Inferior parietal cortex (tissue), 1 donor: Measurements from ENCODE around the gene LRIG2.
A peak's percentile ranks its signal among the peaks of the same experiment; 100 is the strongest.
"Not testable (repeated sequence)": the region's sequence is repeated elsewhere in the genome, so short reads cannot be mapped to it uniquely, and the experiment has no call there.

Experiments
- DNase-seq: peaks from one replicate; pipeline ENCODE4 v3.0.0-alpha.2; 2016; ENCODE audit errors: extremely low spot score

LRIG2 gene, protein sequence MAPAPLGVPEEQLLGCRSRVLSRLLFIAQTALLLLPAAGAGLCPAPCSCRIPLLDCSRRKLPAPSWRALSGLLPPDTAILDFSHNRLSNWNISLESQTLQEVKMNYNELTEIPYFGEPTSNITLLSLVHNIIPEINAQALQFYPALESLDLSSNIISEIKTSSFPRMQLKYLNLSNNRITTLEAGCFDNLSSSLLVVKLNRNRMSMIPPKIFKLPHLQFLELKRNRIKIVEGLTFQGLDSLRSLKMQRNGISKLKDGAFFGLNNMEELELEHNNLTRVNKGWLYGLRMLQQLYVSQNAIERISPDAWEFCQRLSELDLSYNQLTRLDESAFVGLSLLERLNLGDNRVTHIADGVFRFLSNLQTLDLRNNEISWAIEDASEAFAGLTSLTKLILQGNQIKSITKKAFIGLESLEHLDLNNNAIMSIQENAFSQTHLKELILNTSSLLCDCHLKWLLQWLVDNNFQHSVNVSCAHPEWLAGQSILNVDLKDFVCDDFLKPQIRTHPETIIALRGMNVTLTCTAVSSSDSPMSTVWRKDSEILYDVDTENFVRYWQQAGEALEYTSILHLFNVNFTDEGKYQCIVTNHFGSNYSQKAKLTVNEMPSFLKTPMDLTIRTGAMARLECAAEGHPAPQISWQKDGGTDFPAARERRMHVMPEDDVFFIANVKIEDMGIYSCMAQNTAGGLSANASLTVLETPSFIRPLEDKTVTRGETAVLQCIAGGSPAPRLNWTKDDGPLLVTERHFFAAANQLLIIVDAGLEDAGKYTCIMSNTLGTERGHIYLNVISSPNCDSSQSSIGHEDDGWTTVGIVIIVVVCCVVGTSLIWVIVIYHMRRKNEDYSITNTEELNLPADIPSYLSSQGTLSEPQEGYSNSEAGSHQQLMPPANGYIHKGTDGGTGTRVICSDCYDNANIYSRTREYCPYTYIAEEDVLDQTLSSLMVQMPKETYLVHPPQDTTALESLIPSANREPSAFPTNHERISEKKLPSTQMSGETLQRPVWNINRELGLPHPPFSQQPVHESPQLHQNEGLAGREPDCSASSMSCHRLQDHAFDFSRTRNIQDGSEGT

GRCh38 chr1:113072757-113073478, at the start of gene LRIG2:
Gene LRIG2, plus strand, starts transcription at chr1:113073198. Its CDS starts 209 bp downstream, at chr1:113073407.
- DNase-seq, result peak; percentile 97

- not testable (repeated sequence) for DNase-seq
Observed at GRCh38 chr1:113023316-113023715, 49.7 kb upstream of the LRIG2 start.

- no peak for DNase-seq
Observed at GRCh38 chr1:113027007-113027406, 46.0 kb upstream of the LRIG2 start.

- no peak for DNase-seq
Observed at GRCh38 chr1:113027449-113027848, 45.5 kb upstream of the LRIG2 start.

- no peak for DNase-seq
Observed at GRCh38 chr1:113029822-113030221, 43.2 kb upstream of the LRIG2 start.

DNA sequence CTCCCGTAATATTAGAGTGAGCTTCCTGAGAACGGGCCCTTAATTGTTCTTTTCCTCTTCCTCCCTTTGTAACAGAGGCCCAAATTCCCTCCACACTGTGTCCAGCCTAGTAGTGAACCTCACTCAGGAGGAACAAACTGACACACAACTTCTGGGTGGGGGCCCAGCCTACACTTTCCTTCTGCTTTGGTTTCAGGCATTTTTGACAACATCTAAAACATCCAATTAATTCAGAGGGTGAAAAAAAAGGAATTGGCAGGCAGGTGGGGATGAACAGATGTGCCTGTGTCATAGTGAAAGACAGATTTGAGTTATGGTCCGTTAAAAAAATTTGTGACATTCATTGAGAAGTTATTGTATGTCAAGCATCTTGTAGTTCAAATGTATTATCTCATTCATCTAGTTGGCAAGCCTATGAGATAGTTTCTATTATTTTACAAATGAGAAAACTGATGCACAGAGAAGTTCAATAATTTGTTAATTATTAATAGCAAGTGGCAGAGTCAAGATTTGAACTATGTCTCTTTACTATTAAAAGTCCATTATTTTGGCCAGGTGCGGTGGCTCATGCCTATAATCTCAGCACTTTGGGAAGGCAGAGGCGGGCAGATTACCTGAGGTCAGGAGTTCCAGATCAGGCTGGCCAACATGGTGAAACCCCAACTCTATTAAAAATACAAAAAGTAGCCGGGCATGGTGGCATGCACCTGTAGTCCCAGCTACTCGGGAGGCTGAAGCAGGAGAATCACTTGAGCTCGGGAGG, 41.6 kb upstream of the LRIG2 start:
- no peak for DNase-seq

DNA sequence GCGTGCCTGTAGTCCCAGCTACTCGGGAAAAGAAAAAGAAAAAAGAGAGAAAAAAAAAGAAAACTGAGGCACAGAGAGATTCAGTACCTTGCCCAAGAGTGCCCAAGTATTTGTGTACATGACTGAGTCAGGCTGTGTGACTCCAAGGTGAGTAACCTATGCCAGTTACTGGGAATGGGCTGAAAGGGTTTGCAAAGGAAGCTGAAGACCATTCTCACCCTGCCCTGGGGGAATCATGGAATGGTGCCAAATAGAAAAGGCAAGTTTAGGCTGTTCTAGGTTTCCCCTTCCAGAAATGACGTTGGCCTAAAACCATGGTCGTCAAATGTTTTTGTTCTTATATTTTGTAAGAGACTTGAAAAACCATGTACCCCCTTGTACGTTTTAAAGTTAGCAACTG, 37.9 kb upstream of the LRIG2 start:
- DNase-seq, result no peak

GRCh38 chr1:113036639-113037321, 36.2 kb upstream of the LRIG2 start:
- DNase-seq, result no peak

GRCh38 chr1:113040041-113040440, 33.0 kb upstream of the LRIG2 start:
- DNase-seq, result no peak

- no peak for DNase-seq
Observed at GRCh38 chr1:113040718-113041412, 32.1 kb upstream of the LRIG2 start.

- DNase-seq, result peak; percentile 66
Observed at GRCh38 chr1:113041569-113042284, 31.3 kb upstream of the LRIG2 start.

DNA sequence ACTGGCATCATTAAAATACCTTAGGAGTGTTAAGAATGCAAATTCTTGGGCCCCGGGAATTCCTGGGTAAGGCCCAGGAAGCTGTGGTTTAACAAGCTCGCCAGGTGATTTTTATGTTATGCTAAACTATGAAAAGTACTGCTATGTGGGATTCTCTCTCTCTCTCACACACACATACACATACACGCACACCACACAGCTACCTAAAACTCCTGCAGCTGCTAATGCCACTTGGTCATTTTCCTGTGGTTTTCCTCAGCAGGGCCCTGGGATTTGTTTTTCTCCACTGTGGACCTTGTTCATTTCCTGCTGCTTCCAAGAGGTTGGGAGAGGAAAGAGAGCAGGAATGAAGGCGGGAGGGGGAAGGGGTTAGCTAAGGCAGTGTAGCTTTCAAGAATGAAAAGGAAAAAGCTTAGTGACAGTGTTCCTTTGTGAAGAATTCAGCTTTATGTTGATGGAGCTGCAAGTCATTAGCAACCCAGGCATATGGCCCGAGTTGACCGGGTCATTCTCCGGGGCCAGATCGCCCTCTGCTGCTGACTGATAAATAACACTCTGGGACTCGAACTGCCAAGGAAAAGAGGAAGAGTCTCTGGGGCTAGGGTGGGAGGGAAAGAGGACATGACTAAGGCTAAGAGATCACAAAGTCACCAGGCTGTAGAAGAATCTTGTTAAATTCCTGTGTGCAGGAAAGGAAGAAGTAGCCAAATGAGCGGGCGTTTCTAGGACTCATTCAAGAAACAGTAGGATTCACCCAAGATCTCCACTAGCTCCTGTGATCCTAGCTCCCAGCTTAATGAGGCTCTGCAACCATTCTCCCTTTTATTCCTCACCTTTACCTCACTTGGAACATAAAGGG, 30.5 kb upstream of the LRIG2 start:
- peak; percentile 88 for DNase-seq

GRCh38 chr1:113043144-113043488, 29.9 kb upstream of the LRIG2 start:
- not testable (repeated sequence) for DNase-seq

DNA sequence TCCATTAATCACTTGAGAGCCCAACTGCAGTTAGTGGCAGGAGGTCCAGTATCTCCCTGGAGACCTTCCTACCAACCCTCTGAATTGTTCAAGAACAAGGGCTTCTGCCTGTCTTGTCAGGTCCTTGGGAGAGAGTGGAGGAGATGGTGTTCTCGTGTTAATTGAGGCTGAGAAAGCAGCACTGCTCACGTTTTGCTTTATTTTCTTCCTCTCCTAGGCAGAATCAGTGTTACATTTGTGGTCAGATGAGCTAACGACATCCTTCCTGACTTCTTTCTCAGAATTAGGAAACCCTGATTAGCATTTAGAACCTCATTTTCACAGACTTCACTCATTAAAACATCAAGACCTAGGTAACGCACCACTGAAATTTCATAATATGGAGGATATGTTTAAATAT, 26.4 kb upstream of the LRIG2 start:
- no peak for DNase-seq

- no peak for DNase-seq
Observed at GRCh38 chr1:113048064-113048463, 24.9 kb upstream of the LRIG2 start.

GRCh38 chr1:113053344-113054126, 19.5 kb upstream of the LRIG2 start:
- DNase-seq, result no peak

GRCh38 chr1:113055570-113055969, 17.4 kb upstream of the LRIG2 start:
- no peak for DNase-seq
